Measurements from ENCODE around the gene MCUB. TPM values are rescaled to one million over a fixed set of nuclear protein-coding genes. Genes with fewer than 3 reads are reported as not detected.
"Not testable (repeated sequence)": the region's sequence is repeated elsewhere in the genome, so short reads cannot be mapped to it uniquely, and the experiment has no call there.

The MCUB gene
- total RNA-seq, 2 donors from 2014 or later: 15.5 to 18.5 TPM

GRCh38 chr4:109675181-109675580, 115.1 kb downstream of the MCUB start:
- Histone ChIP-seq H3K27me3 (replicated peaks; ENCODE audit: insufficient read depth) (no peaks in the 10 kb centered on the region), H3K9me3 (no peaks in the 10 kb centered on the region), H3K27ac (no peak overlapping the region), H3K4me1 (replicated peaks) (no peaks in the 10 kb centered on the region), H3K36me3 (no peaks in the 10 kb centered on the region), H3K4me3 (no peak overlapping the region)
- DNase-seq (ENCODE audit: low spot score): no peak
- TF ChIP-seq CTCF (IDR thresholded peaks at IDR 0.05): no peak
- TF ChIP-seq POLR2A (IDR thresholded peaks at IDR 0.05): no peak
- no peak for TF ChIP-seq POLR2AphosphoS5 (IDR thresholded peaks at IDR 0.05)
- intact Hi-C loops (cut with DNase I): no loop called here
- 79% methylated on average over 3 of the region's 3 CpGs for WGBS

- TF ChIP-seq POLR2A (IDR thresholded peaks at IDR 0.05): no peak
- TF ChIP-seq CTCF (IDR thresholded peaks at IDR 0.05): no peak
- TF ChIP-seq POLR2AphosphoS5 (IDR thresholded peaks at IDR 0.05): no peak
- Histone ChIP-seq H3K27me3 (replicated peaks; ENCODE audit: insufficient read depth) (no peaks in the 10 kb centered on the region), H3K9me3 (no peaks in the 10 kb centered on the region), H3K4me3 (no peak overlapping the region), H3K4me1 (replicated peaks) (no peaks in the 10 kb centered on the region), H3K36me3 (no peaks in the 10 kb centered on the region), H3K27ac (no peak overlapping the region)
- WGBS: 96% methylated on average over 1 of the region's 1 CpG
- intact Hi-C loops (cut with DNase I): no loop called here
- DNase-seq (ENCODE audit: low spot score): no peak
Observed at GRCh38 chr4:109675843-109676242, 115.8 kb downstream of the MCUB start.

GRCh38 chr4:109676886-109677285, 116.8 kb downstream of the MCUB start:
- no peak for DNase-seq (ENCODE audit: low spot score)
- H3K27ac ChIP-seq: no peak overlapping the region
- 92% methylated on average over 1 of the region's 1 CpG for WGBS
- H3K4me1 ChIP-seq (replicated peaks): no peaks in the 10 kb centered on the region
- no peaks in the 10 kb centered on the region for H3K9me3 ChIP-seq
- no peak overlapping the region for H3K4me3 ChIP-seq
- no peaks in the 10 kb centered on the region for H3K27me3 ChIP-seq (replicated peaks; ENCODE audit: insufficient read depth)
- no peaks in the 10 kb centered on the region for H3K36me3 ChIP-seq
- peak in 1 of 4 experiments; percentile 22 for TF ChIP-seq CTCF (IDR thresholded peaks at IDR 0.05)
- no peak for TF ChIP-seq POLR2A (IDR thresholded peaks at IDR 0.05)
- TF ChIP-seq POLR2AphosphoS5 (IDR thresholded peaks at IDR 0.05): no peak
- intact Hi-C loops (cut with DNase I): no loop called here

GRCh38 chr4:109678472-109678871, 118.4 kb downstream of the MCUB start:
- H3K27me3 ChIP-seq (replicated peaks; ENCODE audit: insufficient read depth); H3K27ac ChIP-seq; H3K4me1 ChIP-seq (replicated peaks); H3K4me3 ChIP-seq; H3K36me3 ChIP-seq; H3K9me3 ChIP-seq; intact Hi-C loops (cut with DNase I); DNase-seq (ENCODE audit: low spot score): not testable (repeated sequence)
- 89% methylated on average over 25 of the region's 28 CpGs for WGBS

- 96% methylated on average over 12 of the region's 14 CpGs for WGBS
- DNase-seq (ENCODE audit: low spot score); H3K27ac ChIP-seq; H3K27me3 ChIP-seq (replicated peaks; ENCODE audit: insufficient read depth); intact Hi-C loops (cut with DNase I); H3K36me3 ChIP-seq; H3K4me3 ChIP-seq; H3K9me3 ChIP-seq; H3K4me1 ChIP-seq (replicated peaks): not testable (repeated sequence)
Observed at GRCh38 chr4:109678925-109679324, 118.9 kb downstream of the MCUB start.

GRCh38 chr4:109682875-109683274, 122.8 kb downstream of the MCUB start:
- Histone ChIP-seq H3K27me3 (replicated peaks; ENCODE audit: insufficient read depth) (no peaks in the 10 kb centered on the region), H3K4me3 (no peak overlapping the region), H3K36me3 (no peaks in the 10 kb centered on the region), H3K4me1 (replicated peaks) (no peaks in the 10 kb centered on the region), H3K9me3 (no peaks in the 10 kb centered on the region), H3K27ac (no peak overlapping the region)
- DNase-seq (ENCODE audit: low spot score): no peak
- intact Hi-C loops (cut with DNase I): no loop called here
- WGBS: 99% methylated on average over 2 of the region's 2 CpGs
- TF ChIP-seq POLR2A (IDR thresholded peaks at IDR 0.05): no peak
- no peak for TF ChIP-seq CTCF (IDR thresholded peaks at IDR 0.05)
- TF ChIP-seq POLR2AphosphoS5 (IDR thresholded peaks at IDR 0.05): no peak

All from prostate gland (tissue), 2 donors.